Hypothalamus (tissue), 51 donors: ENCODE data around the gene ZNF761.

Experiments
- DNase-seq, 51 donors: peaks; one replicate each; lab custom pipeline; 2025; lab: John Stamatoyannopoulos, UW

The ZNF761 gene

DNA sequence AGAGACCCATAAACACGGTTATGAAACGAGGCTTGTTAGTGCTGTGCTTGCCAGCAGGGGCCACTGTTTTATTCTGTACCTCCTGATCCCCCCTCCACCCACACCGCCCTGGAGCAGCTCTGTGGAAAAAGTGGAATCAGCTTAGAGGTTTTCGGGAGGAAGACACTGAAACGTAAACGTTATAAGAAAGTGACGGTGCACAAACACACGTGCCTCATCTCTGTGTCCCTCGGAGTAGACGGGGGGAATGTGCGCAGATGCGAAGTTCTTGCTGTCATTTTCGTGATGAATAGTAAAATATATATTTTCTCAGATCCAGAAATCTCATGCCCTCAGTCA is 72.5 kb downstream of the ZNF761 start:
- peak in 8 of 51 donors; percentile 2 to 22 (median 8) for DNase-seq

DNA sequence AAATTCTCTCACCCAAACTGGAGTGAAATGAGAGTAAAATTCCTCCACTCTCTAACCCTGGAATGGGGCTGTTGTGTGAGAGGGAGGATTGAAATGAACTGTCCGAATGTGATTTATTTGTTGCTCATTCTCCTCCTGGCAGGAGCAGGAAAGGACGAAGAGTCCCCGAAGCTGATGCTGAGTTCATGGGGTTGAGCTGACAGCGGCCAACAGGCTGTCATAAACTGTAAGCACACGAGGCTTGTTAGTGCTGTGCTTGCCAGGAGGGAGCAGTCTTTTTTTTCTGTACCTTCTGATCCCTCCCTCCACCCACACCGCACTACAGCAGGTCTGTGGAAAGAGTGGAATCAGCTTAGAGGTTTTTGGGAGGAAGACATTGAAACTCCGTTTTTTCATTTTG is 73.1 kb downstream of the ZNF761 start:
- no peak for DNase-seq

DNA sequence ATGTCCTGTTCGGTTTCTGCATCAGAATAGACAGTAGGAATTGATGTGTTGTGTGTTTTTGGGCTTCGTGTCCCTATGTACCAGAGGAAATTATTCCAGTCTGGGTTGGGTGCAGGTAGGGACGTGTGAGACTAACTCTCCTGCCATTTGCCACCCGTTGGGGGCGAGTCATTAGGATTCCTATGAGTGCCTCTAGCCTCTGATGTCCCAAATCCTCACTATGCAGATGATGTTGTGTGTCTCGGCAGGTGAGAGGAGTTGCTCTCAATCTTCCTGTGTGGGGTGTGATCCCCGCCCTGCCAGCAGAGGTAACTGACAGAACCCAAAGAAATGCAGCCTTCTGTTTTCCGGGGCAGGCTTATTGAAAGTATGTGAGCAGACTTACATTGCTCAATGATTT is 74.9 kb downstream of the ZNF761 start:
- DNase-seq = no peak
